Esophagus (tissue), 2 donors: ENCODE results near the gene SHROOM2. TPM values are rescaled to one million over a fixed set of nuclear protein-coding genes. Genes with fewer than 3 reads are reported as not detected.

Experiments
- H3K27ac ChIP-seq, 2 donors: one replicate each; pipeline ENCODE4 v1.5.1; 2013; ENCODE audit warnings: low read depth in 2 of 2, mild to moderate bottlenecking in 2 of 2, inconsistent platforms in 1 of 2, low read length in 1 of 2, moderate library complexity in 1 of 2
- H3K27me3 ChIP-seq, 2 donors: one replicate each; pipeline ENCODE4 v1.6.1; 2013; ENCODE audit warnings: low read length in 2 of 2, control low read depth in 1 of 2, mild to moderate bottlenecking in 1 of 2; ENCODE audit not compliant: insufficient read depth in 2 of 2, control insufficient read depth in 1 of 2
- H3K36me3 ChIP-seq, 2 donors: one replicate each; pipeline ENCODE4 v1.6.1; 2013; ENCODE audit warnings: low read length in 1 of 2; ENCODE audit not compliant: control insufficient read depth in 2 of 2, insufficient read depth in 2 of 2
- H3K4me1 ChIP-seq, 2 donors: one replicate each; pipeline ENCODE4 v1.6.1; 2013; ENCODE audit warnings: low read length in 1 of 2; ENCODE audit not compliant: control insufficient read depth in 2 of 2, insufficient read depth in 2 of 2
- H3K4me3 ChIP-seq, 2 donors: one replicate each; pipeline ENCODE4 v1.5.1; 2013; ENCODE audit warnings: low read length in 2 of 2, mild to moderate bottlenecking in 2 of 2, low read depth in 1 of 2, moderate library complexity in 1 of 2
- H3K9me3 ChIP-seq, 2 donors: one replicate each; pipeline ENCODE4 v1.6.1; 2013; ENCODE audit warnings: mild to moderate bottlenecking in 2 of 2, low read depth in 1 of 2, low read length in 1 of 2, moderate library complexity in 1 of 2; ENCODE audit not compliant: control insufficient read depth in 2 of 2, insufficient read depth in 1 of 2
- WGBS, 2 donors: extraction: QIAGEN DNeasy Blood & Tissue Kit; methylation state at CpG; one replicate each; pipeline ENCODE4 v1.1.7; 2013; 5-methylcytosine and 5-hydroxymethylcytosine counted together
- polyA plus RNA-seq, 2 donors: library from polyadenylated mRNA; stranded (reverse); fragments of 200-250 nt; gene quantifications; one replicate each; pipeline ENCODE4 v1.2.3, GENCODE V29; 2013
- donor health status: healthy with polysubstance abuse.
- donor health status: Bipolar disorder and iron deficiency.

Gene SHROOM2
- polyA plus RNA-seq, 2 donors, result 3.3 to 3.8 TPM

DNA sequence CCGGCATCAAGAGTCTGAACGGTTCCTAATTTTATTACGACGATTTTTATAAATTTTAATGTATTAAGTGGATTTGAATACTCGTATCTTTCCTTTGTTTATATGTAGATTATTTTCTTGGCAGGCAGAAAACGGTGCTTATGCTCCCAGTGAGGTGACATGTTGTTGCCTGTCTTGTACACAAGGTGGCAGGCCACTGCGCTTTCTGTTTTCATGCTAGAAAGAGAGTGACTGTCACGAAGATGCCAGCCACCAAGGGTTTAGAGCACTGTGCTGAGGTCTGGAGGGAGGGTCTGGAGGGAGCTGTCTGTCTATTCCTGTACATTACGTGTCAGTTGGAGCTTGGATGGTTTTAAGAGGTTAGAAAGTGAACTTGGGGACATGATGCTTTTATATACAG is 87.7 kb downstream of the SHROOM2 start:
- Histone ChIP-seq H3K4me1 (no peaks in the 10 kb centered on the region), H3K9me3 (peaks cover 0 to 2% of the 10 kb centered on the region in 2 donors), H3K36me3 (no peaks in the 10 kb centered on the region), H3K27me3 (no peaks in the 10 kb centered on the region), H3K27ac (no peak overlapping the region), H3K4me3 (no peak overlapping the region)
- WGBS, 2 donors, result 29 to 52% methylated on average over 9 of the region's 9 CpGs

DNA sequence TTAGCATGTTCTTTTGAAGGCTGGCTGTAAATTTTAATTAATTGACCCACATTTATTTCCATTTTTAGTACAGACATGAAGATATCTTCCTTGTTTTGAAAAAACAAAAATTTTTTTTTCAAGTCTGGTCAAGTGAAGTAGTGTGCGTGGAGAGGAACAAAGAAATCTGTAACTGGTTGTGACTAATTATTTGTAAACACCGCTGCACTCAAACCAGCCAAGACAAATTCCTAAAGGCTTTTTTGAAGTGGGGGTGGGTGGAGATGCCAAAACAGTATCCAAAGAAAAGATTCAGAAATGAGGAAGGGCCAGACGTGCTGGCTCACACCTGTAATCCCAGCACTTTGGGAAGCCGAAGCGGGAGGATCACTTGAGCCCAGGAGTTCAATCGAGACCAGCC is 88.3 kb downstream of the SHROOM2 start:
- no peaks in the 10 kb centered on the region for H3K27me3 ChIP-seq
- no peak overlapping the region for H3K27ac ChIP-seq
- WGBS, 2 donors, result 36 to 78% methylated on average over 6 of the region's 6 CpGs

DNA sequence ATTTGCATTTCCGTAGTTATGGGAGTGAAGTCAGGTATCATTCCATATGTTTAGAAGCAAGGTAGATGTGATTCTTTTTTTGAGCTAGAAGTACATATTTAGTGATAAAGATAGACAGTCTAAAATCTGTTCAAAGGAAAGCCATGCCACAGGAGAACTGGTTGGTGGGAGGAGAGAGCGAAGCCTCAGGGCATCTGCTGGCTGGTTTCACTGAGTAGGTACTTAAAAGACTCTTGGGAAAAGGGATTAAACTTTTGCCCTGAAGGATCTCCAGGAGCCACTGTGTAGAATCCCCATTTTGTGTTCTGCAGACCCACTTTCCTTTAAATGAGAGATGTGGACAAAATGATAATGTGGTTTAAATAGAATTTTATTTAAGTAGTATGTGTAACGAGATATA is 89.6 kb downstream of the SHROOM2 start:
- WGBS, 2 donors, result 62 to 71% methylated on average over 3 of the region's 3 CpGs
- Histone ChIP-seq H3K27ac (no peak overlapping the region), H3K36me3 (no peaks in the 10 kb centered on the region), H3K4me3 (no peak overlapping the region), H3K27me3 (no peaks in the 10 kb centered on the region), H3K9me3 (peaks cover 0 to 2% of the 10 kb centered on the region in 2 donors), H3K4me1 (no peaks in the 10 kb centered on the region)

More for the DNA sequence above, 88.3 kb downstream of the SHROOM2 start:
- Histone ChIP-seq H3K9me3 (peaks cover 0 to 2% of the 10 kb centered on the region in 2 donors), H3K4me1 (no peaks in the 10 kb centered on the region), H3K36me3 (no peaks in the 10 kb centered on the region), H3K4me3 (no peak overlapping the region)

DNA sequence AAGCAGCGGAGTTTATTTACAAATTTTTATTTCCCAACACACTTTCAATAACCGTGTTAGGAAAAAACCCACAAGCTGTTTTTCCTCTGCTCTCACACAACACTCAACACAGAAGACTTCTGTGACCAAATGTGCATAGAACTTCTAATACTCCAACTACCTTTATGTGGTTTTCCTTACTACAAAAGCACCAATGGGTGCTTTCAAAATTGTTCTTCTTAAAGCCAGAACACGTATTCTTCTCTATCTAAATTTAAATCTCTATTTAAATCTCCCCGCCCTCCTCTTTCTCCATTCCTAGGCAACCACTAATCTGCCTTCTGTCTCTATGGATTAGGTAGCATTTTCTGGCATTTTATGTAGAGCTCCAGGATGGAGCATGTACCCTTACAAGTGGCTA is 90.0 kb downstream of the SHROOM2 start:
- Histone ChIP-seq H3K9me3 (peaks cover 0 to 2% of the 10 kb centered on the region in 2 donors), H3K27ac (no peak overlapping the region), H3K27me3 (no peaks in the 10 kb centered on the region), H3K36me3 (no peaks in the 10 kb centered on the region), H3K4me3 (no peak overlapping the region), H3K4me1 (no peaks in the 10 kb centered on the region)
- WGBS, 2 donors, result 67 to 71% methylated on average over 4 of the region's 4 CpGs

DNA sequence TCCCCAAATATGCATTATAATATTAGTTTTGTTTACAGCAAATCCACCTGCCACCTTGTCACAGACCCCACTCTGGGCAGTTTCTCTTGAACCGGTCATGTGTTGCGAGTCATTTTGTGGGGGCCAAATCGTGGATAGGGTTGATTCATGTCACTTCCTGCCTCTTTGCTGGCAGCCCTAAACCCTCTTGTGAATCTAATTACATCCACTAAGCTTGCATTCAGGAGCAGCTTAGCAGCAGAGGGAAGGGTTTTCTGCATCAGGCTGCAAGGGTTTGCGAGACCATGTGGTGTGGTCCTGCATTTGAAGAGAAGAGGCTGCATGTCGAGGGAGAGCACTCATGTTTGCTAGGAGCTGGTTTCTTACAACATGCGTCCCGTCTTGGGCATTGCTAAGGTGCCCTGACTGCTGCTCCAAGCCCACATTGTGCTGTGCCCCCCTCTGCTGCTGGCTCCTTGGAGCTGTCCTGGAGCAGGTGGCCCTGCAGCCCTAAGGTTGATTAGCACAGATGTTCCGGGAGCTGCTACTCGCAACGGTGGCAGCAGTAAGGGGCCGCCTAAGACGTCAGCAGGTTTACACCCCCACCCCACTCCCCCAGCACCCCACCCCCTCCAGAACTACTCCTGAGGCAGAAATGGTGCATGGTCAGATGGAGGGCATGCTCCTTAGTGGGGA is 92.1 kb downstream of the SHROOM2 start:
- H3K9me3 ChIP-seq, result peaks cover 0 to 2% of the 10 kb centered on the region in 2 donors
- no peak overlapping the region for H3K27ac ChIP-seq
- no peaks in the 10 kb centered on the region for H3K36me3 ChIP-seq
- H3K27me3 ChIP-seq, result no peaks in the 10 kb centered on the region
- 76 to 77% methylated on average over 12 of the region's 12 CpGs for WGBS, 2 donors
- no peak overlapping the region for H3K4me3 ChIP-seq
- H3K4me1 ChIP-seq, result no peaks in the 10 kb centered on the region

DNA sequence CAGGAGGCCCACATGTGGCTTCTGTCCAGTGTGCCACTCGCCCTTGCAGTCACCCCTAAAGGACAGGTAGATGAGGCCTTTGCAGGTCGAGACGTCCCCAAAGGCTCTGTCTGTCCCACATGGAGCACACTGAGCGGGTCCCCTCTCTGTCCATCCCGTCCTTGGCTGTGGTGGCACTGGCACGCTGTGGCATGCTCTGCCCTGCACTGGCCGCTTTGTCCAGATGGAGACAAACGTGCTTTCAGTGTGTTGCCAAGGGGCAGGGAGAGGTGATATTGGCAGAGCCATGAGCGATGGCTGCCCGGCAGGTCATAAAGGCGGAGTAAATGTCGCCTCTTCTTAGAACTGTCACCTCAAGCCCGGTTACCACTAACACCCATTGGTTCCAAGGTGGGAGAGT is 94.0 kb downstream of the SHROOM2 start:
- Histone ChIP-seq H3K27ac (no peak overlapping the region), H3K27me3 (no peaks in the 10 kb centered on the region), H3K4me1 (no peaks in the 10 kb centered on the region), H3K36me3 (no peaks in the 10 kb centered on the region), H3K4me3 (no peak overlapping the region), H3K9me3 (no peaks in the 10 kb centered on the region)
- 77 to 79% methylated on average over 13 of the region's 13 CpGs for WGBS, 2 donors

DNA sequence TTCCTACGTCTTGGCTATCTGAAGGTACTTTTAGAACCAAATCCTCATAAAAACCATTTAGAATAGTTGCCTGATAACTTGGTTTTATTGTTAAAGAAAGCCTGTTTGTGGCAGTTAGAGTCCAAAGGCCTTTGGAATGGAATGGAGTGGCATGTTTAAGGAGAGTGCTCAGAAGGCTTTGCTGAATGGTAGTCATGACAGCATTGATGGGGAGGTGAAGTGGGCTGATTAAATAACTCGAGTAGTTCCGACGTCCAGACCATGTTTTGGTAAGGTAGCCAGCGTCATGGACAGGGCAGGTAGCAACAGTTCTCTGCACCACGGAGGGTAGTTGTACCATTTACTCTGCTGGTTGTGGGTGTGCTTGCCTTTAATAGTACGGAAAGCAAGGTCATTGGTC is 94.6 kb downstream of the SHROOM2 start:
- 73 to 91% methylated on average over 7 of the region's 7 CpGs for WGBS, 2 donors
- Histone ChIP-seq H3K36me3 (no peaks in the 10 kb centered on the region), H3K4me1 (no peaks in the 10 kb centered on the region), H3K27me3 (no peaks in the 10 kb centered on the region), H3K27ac (no peak overlapping the region), H3K9me3 (no peaks in the 10 kb centered on the region), H3K4me3 (no peak overlapping the region)

DNA sequence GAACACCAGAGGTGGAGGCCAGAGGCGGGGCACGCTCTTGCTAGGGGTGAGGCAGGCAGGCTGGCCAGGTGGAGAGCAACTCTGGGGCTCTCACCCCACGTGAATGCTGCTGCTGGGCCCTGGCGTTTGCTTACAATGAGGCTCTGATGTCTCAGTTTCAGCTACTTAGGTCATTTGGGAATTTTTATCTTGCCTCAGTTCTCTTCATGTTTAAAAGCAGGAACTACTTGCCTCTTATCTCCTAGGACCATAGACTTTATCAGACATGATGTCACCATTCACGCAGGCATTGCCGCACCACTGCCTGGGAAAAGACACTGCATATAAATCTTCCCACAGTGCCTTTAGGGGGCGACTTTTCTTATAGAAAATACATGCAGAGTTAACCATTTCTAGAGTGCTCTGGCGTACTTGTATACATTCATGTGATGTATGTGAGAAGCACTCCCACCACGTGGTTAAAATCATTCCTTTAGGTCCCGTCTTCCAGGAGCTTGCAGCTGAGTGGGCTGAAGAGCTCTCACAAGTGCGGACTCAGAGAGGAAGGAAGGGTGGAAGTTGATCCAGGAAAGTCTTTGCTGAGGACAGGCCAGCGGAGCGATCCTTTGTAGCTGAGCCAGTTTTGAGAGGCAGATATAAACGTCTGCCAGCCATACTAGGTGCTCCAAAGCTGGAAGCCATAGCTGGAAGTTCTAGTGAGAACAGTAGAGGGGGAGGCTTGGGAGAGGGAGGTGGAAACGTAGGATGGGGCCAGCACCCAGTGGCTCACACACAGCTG is 96.6 kb downstream of the SHROOM2 start:
- 45 to 46% methylated on average over 15 of the region's 15 CpGs for WGBS, 2 donors

DNA sequence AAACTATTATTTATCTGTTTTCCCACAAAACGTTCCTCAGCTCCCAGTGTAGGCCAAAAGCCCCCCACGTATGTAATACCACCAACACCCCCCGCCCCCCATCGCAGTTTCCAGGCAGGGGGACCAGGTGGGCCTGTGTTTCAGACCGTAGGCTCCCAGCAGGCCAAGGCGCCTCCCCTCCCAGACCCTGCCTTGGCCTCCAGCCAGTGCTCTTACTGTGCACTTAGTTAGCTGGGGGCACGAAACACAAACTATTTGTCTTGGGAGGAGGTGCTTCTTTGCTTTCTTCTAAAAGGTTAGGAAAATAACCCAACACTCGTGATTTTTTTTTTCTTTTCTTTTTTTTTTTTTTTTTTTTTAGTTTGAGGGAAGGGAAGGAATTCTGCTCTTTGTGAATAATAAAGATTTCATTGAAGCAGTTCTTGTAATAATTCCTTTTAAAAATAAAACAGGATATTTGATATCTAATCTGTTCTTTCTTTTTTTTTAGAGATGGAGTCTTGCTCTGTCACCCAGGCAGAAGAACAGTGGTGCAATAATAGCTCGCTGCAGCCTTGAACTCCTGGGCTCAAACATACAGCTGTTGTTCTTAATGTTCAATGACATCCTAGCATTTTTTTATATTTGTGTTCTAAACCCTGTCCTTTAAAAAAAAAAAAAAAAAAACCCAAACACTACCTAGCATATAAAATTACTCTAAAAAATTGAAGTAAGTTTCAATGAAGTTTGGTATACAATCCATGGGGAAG is 98.0 kb downstream of the SHROOM2 start:
- Histone ChIP-seq H3K9me3 (no peaks in the 10 kb centered on the region), H3K36me3 (no peaks in the 10 kb centered on the region), H3K4me3 (no peak overlapping the region), H3K27ac (no peak overlapping the region), H3K27me3 (no peaks in the 10 kb centered on the region), H3K4me1 (no peaks in the 10 kb centered on the region)
- 68 to 70% methylated on average over 9 of the region's 9 CpGs for WGBS, 2 donors

More for the DNA sequence above, 96.6 kb downstream of the SHROOM2 start:
- Histone ChIP-seq H3K4me1 (no peaks in the 10 kb centered on the region), H3K9me3 (no peaks in the 10 kb centered on the region), H3K4me3 (no peak overlapping the region), H3K27ac (no peak overlapping the region), H3K27me3 (no peaks in the 10 kb centered on the region), H3K36me3 (no peaks in the 10 kb centered on the region)
